Measurements from ENCODE around the gene SDK2.

DNA sequence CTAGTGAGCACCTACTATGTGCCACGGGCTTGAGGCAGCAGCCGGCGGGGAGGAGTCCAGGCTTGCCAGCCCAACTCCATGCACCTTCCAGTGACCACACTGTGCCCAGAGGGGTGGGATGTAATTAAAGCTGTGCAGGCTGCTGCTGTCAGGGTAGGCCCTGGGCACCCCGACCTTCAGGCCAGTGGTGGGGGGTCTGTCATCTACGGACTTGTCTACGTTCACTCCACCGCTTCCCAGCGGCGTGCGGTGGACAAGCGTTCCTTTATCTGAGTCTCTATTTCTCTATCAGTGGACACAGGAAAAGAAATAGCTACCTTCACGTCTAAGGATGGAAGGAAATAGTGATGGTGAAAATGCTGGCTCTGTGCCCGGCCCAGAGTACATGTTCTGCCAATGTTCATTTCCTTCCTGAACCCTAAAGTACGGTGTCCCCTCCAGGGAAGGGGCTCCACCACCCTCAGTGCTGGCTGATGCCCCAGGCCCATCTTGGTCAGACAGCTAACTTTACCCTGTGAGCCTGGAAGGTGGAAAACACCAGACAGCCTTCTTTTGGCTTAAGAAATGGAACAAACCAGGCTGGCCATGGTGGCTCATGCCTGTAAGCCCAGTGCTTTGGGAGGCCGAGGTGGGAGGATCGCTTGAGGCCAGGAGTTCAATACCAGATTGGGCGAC, 135.2 kb downstream of the SDK2 start:
- TF ChIP-seq, protein P1, sequence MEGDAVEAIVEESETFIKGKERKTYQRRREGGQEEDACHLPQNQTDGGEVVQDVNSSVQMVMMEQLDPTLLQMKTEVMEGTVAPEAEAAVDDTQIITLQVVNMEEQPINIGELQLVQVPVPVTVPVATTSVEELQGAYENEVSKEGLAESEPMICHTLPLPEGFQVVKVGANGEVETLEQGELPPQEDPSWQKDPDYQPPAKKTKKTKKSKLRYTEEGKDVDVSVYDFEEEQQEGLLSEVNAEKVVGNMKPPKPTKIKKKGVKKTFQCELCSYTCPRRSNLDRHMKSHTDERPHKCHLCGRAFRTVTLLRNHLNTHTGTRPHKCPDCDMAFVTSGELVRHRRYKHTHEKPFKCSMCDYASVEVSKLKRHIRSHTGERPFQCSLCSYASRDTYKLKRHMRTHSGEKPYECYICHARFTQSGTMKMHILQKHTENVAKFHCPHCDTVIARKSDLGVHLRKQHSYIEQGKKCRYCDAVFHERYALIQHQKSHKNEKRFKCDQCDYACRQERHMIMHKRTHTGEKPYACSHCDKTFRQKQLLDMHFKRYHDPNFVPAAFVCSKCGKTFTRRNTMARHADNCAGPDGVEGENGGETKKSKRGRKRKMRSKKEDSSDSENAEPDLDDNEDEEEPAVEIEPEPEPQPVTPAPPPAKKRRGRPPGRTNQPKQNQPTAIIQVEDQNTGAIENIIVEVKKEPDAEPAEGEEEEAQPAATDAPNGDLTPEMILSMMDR (IDR thresholded peaks at IDR 0.05), result no peak
- no peak for TF ChIP-seq POLR2A (IDR thresholded peaks at IDR 0.05)
